Pons (tissue), 1 donor: Measurements from ENCODE around the gene SEMA3B.
A peak's percentile ranks its signal among the peaks of the same experiment; 100 is the strongest.

ENCODE experiments used
- DNase-seq: peaks from one replicate; pipeline ENCODE4 v3.0.0-alpha.2; 2016; ENCODE audit warnings: low spot score

SEMA3B gene

GRCh38 chr3:50317300-50317699 is 48.4 kb downstream of the SEMA3B start:
- no peak for DNase-seq

- DNase-seq, result no peak
Observed at GRCh38 chr3:50318163-50318562, 49.2 kb downstream of the SEMA3B start.

GRCh38 chr3:50318615-50319014 is 49.7 kb downstream of the SEMA3B start:
- no peak for DNase-seq

GRCh38 chr3:50319181-50319893 is 50.4 kb downstream of the SEMA3B start:
- DNase-seq, result no peak

GRCh38 chr3:50319894-50320625 is 51.1 kb downstream of the SEMA3B start:
- DNase-seq, result no peak

GRCh38 chr3:50320853-50321335 is 51.9 kb downstream of the SEMA3B start:
- peak; percentile 74 for DNase-seq

- DNase-seq, result peak; percentile 82
Observed at GRCh38 chr3:50321336-50322114, 52.6 kb downstream of the SEMA3B start.

- no peak for DNase-seq
Observed at GRCh38 chr3:50322115-50322385, 53.1 kb downstream of the SEMA3B start.

- no peak for DNase-seq
Observed at GRCh38 chr3:50322386-50323091, 53.6 kb downstream of the SEMA3B start, which contains the start of gene HYAL2. HYAL2 (minus strand) TSS chr3:50322745; CDS start chr3:50320489, 2,256 bp downstream.

GRCh38 chr3:50323092-50323600 is 54.2 kb downstream of the SEMA3B start:
- no peak for DNase-seq

GRCh38 chr3:50323614-50324199 is 54.8 kb downstream of the SEMA3B start:
- no peak for DNase-seq

- peak; percentile 77 for DNase-seq
Observed at GRCh38 chr3:50324351-50325112, 55.6 kb downstream of the SEMA3B start.

- no peak for DNase-seq
Observed at GRCh38 chr3:50325113-50325480, 56.1 kb downstream of the SEMA3B start.

- DNase-seq, result no peak
Observed at GRCh38 chr3:50325497-50326181, 56.7 kb downstream of the SEMA3B start.

GRCh38 chr3:50326182-50326541 is 57.2 kb downstream of the SEMA3B start:
- DNase-seq, result no peak

- no peak for DNase-seq
Observed at GRCh38 chr3:50327129-50327528, 58.2 kb downstream of the SEMA3B start.
